ENCODE measurements around the gene KCNJ4.

DNA sequence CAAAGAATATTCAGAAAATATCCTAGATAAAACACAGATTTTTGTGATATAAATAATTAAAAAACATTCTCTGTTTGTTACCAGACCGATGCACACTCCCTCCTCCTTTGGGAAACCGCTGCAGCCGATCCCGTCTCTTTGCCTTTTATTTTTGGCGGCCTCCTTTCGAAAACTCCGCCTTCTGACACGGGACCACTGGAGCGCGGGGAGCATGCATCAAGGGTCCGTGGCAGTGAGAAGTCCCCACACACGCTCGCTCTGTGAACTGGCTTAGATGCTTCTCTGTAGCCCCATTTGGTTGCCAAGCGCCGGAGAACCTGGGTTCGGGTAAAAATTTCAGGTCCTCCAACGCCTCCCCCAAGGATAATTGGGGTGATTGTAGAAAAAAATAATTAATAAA is 34.1 kb upstream of the KCNJ4 start:
- TF ChIP-seq, protein P1, sequence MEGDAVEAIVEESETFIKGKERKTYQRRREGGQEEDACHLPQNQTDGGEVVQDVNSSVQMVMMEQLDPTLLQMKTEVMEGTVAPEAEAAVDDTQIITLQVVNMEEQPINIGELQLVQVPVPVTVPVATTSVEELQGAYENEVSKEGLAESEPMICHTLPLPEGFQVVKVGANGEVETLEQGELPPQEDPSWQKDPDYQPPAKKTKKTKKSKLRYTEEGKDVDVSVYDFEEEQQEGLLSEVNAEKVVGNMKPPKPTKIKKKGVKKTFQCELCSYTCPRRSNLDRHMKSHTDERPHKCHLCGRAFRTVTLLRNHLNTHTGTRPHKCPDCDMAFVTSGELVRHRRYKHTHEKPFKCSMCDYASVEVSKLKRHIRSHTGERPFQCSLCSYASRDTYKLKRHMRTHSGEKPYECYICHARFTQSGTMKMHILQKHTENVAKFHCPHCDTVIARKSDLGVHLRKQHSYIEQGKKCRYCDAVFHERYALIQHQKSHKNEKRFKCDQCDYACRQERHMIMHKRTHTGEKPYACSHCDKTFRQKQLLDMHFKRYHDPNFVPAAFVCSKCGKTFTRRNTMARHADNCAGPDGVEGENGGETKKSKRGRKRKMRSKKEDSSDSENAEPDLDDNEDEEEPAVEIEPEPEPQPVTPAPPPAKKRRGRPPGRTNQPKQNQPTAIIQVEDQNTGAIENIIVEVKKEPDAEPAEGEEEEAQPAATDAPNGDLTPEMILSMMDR (conservative IDR thresholded peaks at IDR 0.05; ENCODE audit: low read depth, low read length) = no peak
- no peak for TF ChIP-seq EZH2 (IDR thresholded peaks at IDR 0.05; ENCODE audit: low read length, unreplicated experiment)
